Mesenchymal stem cell (in vitro differentiated cells and primary cell): ENCODE data around the gene VAPB.

ENCODE experiments used
- DNase-seq: peaks from one replicate; pipeline ENCODE4 v3.0.0-alpha.2; 2013
- H2AFZ ChIP-seq: one replicate; pipeline ENCODE4 v1.6.1; 2013; ENCODE audit warnings: low read depth, mild to moderate bottlenecking, control low read depth, inconsistent platforms, low read length, moderate library complexity
- H2AK5ac ChIP-seq: 2 replicates; pipeline ENCODE4 v1.6.1; 2013; ENCODE audit warnings: low read length, moderate library complexity, mild to moderate bottlenecking, inconsistent platforms; ENCODE audit not compliant: severe bottlenecking
- H2BK120ac ChIP-seq: one replicate; pipeline ENCODE4 v1.6.1; 2013; ENCODE audit warnings: low read depth, mild to moderate bottlenecking, inconsistent platforms, low read length, moderate library complexity
- H2BK12ac ChIP-seq, 2 experiments: one replicate each; pipeline ENCODE4 v1.6.1; 2013; ENCODE audit warnings: inconsistent platforms in 2 of 2, low read length in 2 of 2, mild to moderate bottlenecking in 2 of 2, moderate library complexity in 2 of 2, control low read depth in 1 of 2
- H2BK15ac ChIP-seq: one replicate; pipeline ENCODE4 v1.6.1; 2013; ENCODE audit warnings: mild to moderate bottlenecking, low read depth, inconsistent platforms; ENCODE audit not compliant: poor library complexity, severe bottlenecking
- H2BK5ac ChIP-seq: 2 replicates; pipeline ENCODE4 v1.6.1; 2013; ENCODE audit warnings: low read depth, mild to moderate bottlenecking, low read length, control low read depth, inconsistent platforms; ENCODE audit not compliant: poor library complexity, severe bottlenecking
- H3K14ac ChIP-seq, 2 experiments: one replicate each; pipeline ENCODE4 v1.6.1; 2013; ENCODE audit warnings: inconsistent platforms in 2 of 2, low read length in 2 of 2, control low read depth in 1 of 2, mild to moderate bottlenecking in 1 of 2, moderate library complexity in 1 of 2
- H3K18ac ChIP-seq, 2 experiments: one replicate each; pipeline ENCODE4 v1.6.1; 2013; ENCODE audit warnings: inconsistent platforms in 2 of 2, low read length in 2 of 2, control low read depth in 1 of 2, low read depth in 1 of 2, mild to moderate bottlenecking in 1 of 2
- H3K23ac ChIP-seq, 2 experiments: one replicate each; pipeline ENCODE4 v1.6.1; 2013; ENCODE audit warnings: inconsistent platforms in 2 of 2, low read length in 2 of 2, mild to moderate bottlenecking in 2 of 2, moderate library complexity in 2 of 2, control low read depth in 1 of 2
- H3K27ac ChIP-seq: 2 replicates; pipeline ENCODE4 v1.5.1; 2013; ENCODE audit warnings: mild to moderate bottlenecking, moderate library complexity, low read length, control low read depth, inconsistent platforms; ENCODE audit not compliant: poor library complexity, severe bottlenecking
- H3K27me3 ChIP-seq, 2 experiments: 2 replicates each; pipeline versions ENCODE4 v1.6.1 to v1.7.0; 2013; ENCODE audit warnings: low read length in 2 of 2, mild to moderate bottlenecking in 2 of 2, moderate library complexity in 2 of 2, control low read depth in 1 of 2, inconsistent platforms in 1 of 2; ENCODE audit not compliant: control insufficient read depth in 1 of 2, insufficient read depth in 1 of 2
- H3K36me3 ChIP-seq, 2 experiments: 2 replicates each; pipeline versions ENCODE4 v1.6.1 to v1.7.0; 2013; ENCODE audit warnings: low read length in 2 of 2, control low read depth in 1 of 2, inconsistent platforms in 1 of 2, low read depth in 1 of 2, mild to moderate bottlenecking in 1 of 2; ENCODE audit not compliant: insufficient read depth in 2 of 2, control insufficient read depth in 1 of 2
- H3K4ac ChIP-seq, 2 experiments: one replicate each; pipeline ENCODE4 v1.6.1; 2013; ENCODE audit warnings: inconsistent platforms in 2 of 2, low read length in 2 of 2, mild to moderate bottlenecking in 2 of 2, moderate library complexity in 2 of 2, control low read depth in 1 of 2, low read depth in 1 of 2
- H3K4me1 ChIP-seq: 2 replicates; pipeline ENCODE4 v1.6.1; 2013; ENCODE audit warnings: low read depth, low read length, control low read depth; ENCODE audit not compliant: control insufficient read depth, insufficient read depth
- H3K4me2 ChIP-seq: 2 replicates; pipeline ENCODE4 v1.6.1; 2013; ENCODE audit warnings: low read length, mild to moderate bottlenecking, inconsistent platforms; ENCODE audit not compliant: poor library complexity, severe bottlenecking
- H3K4me3 ChIP-seq, 2 experiments: 2 replicates each; pipeline versions ENCODE4 v1.5.1 to v1.7.0; 2013; ENCODE audit warnings: low read length in 2 of 2, mild to moderate bottlenecking in 2 of 2, control low read depth in 1 of 2, low read depth in 1 of 2; ENCODE audit not compliant: insufficient read depth in 1 of 2
- H3K79me1 ChIP-seq: replicated peaks from 2 replicates; pipeline ENCODE4 v1.6.1; 2013; ENCODE audit warnings: mild to moderate bottlenecking, control low read depth, low read length, inconsistent platforms; ENCODE audit not compliant: poor library complexity, severe bottlenecking
- H3K9ac ChIP-seq: 2 replicates; pipeline ENCODE4 v1.7.0; 2013; ENCODE audit warnings: mild to moderate bottlenecking, low read length, moderate library complexity
- H3K9me3 ChIP-seq: 2 replicates; pipeline ENCODE4 v1.7.0; 2013; ENCODE audit warnings: mild to moderate bottlenecking, low read length; ENCODE audit not compliant: control insufficient read depth
- H4K8ac ChIP-seq: one replicate; pipeline ENCODE4 v1.6.1; 2013; ENCODE audit warnings: inconsistent platforms, mild to moderate bottlenecking, low read length, moderate library complexity
- H4K91ac ChIP-seq: one replicate; pipeline ENCODE4 v1.6.1; 2013; ENCODE audit warnings: mild to moderate bottlenecking, low read length, inconsistent platforms
- WGBS: methylation state at CpG from one replicate; pipeline ENCODE4 v1.1.7; 2013; ENCODE audit warnings: mixed read lengths; 5-methylcytosine and 5-hydroxymethylcytosine counted together

The VAPB gene

DNA sequence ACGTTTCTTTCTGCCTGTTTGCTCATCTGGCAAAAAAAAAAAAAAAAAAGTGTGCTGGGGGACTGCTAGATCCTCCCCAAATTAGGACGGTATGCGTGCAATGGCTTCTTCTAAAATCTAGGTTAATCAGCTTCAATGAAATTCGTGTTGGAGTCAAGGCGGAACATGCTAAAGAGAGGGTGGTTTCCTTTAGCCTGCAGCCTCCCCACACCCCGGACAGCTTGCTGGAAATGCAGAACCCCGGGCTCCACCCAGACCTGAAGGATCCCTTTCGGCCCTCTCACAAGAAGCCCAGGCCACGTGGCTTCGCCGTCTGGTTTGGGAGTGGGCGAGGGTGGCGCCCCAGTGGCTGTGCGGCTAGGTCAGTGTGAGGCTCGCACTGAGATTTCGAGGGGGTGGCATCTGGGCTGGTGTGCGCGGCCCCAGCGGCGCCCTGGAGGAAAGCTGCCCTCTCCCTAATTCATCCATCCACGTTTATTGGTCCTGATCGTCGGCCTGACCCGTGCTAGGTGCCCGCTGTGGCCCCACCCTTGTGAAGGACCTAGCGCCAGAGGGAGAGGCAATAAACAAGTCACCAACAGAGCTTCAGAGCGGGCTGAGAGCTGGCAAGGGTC lies 77.2 kb downstream of the VAPB start:
- H3K9me3 ChIP-seq, result no peaks in the 10 kb centered on the region
- H2AFZ ChIP-seq, result no peak overlapping the region
- H3K27me3 ChIP-seq, result no peaks in the 10 kb centered on the region
- no peak overlapping the region for H3K4ac ChIP-seq
- H2BK15ac ChIP-seq, result no peak overlapping the region
- peaks cover 7% of the 10 kb centered on the region for H3K4me1 ChIP-seq
- H3K36me3 ChIP-seq, result peaks cover 0 to 7% of the 10 kb centered on the region in 2 experiments
- H3K23ac ChIP-seq, result no peak overlapping the region
- WGBS, result 96% methylated on average over 23 of the region's 27 CpGs
- no peaks in the 10 kb centered on the region for H3K79me1 ChIP-seq
- DNase-seq, result no peak
- no peak overlapping the region for H4K91ac ChIP-seq
- H2BK5ac ChIP-seq, result no peak overlapping the region
- no peak overlapping the region for H3K14ac ChIP-seq
- H3K4me3 ChIP-seq, result no peak overlapping the region
- H3K9ac ChIP-seq, result no peak overlapping the region
- no peak overlapping the region for H2BK12ac ChIP-seq
- H2AK5ac ChIP-seq, result no peak overlapping the region
- no peak overlapping the region for H3K4me2 ChIP-seq
- H3K27ac ChIP-seq, result no peak overlapping the region
- no peak overlapping the region for H3K18ac ChIP-seq
- H4K8ac ChIP-seq, result no peak overlapping the region
- no peak overlapping the region for H2BK120ac ChIP-seq

DNA sequence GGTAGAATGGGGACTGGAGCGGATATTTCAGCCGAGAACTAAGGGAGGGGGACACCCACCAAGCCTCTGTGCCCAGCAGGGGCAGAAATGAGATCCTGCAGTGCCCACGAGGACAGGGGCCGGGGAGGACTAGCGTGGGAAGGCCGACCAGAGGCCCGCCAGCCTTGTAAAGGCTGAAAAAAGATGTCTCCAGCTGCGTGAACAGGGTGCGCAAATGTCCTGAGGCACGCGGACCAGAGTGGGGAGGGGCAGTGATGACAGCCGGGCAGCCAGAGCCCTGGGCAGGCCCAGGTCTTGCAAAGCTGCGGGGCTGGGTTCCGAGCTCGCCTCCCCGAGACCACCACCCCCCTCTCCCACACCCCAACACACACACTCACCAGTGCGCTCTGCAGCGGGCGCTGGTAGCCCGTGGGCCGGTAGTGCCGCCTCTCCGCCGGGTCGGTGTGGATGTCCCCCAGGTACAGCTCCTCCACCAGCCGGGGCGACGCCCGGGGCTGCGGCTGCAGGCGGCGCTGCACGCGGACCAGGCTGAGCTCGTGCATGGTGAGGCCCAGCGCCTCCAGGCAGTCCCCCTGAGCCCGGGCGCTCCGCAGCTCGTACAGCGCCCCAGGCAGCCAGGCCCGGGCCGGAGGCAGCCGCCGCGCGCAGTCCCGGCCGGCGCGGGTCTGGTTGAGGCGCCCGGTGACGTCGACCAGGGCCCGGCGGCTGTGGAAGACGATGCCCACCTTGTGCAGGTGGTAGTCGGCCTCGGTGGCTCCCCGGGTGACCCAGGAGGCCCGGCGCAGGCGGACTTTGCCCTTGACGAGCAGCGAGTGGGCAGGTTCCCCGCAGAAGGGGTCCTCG lies 77.9 kb downstream of the VAPB start:
- Histone ChIP-seq H3K23ac (no peak overlapping the region), H2BK12ac (no peak overlapping the region), H2AK5ac (no peak overlapping the region), H2BK120ac (no peak overlapping the region), H3K4ac (no peak overlapping the region), H3K14ac (no peak overlapping the region), H3K36me3 (peaks cover 0 to 3% of the 10 kb centered on the region in 2 experiments), H3K79me1 (no peaks in the 10 kb centered on the region), H3K4me1 (peaks cover 2% of the 10 kb centered on the region), H3K9ac (no peak overlapping the region), H2BK15ac (no peak overlapping the region), H2AFZ (no peak overlapping the region), H3K4me3 (no peak overlapping the region), H2BK5ac (no peak overlapping the region), H3K4me2 (no peak overlapping the region), H4K91ac (no peak overlapping the region), H4K8ac (no peak overlapping the region), H3K18ac (no peak overlapping the region), H3K27me3 (no peaks in the 10 kb centered on the region), H3K27ac (no peak overlapping the region), H3K9me3 (no peaks in the 10 kb centered on the region)
- DNase-seq, result no peak
- 93% methylated on average over 63 of the region's 68 CpGs for WGBS

DNA sequence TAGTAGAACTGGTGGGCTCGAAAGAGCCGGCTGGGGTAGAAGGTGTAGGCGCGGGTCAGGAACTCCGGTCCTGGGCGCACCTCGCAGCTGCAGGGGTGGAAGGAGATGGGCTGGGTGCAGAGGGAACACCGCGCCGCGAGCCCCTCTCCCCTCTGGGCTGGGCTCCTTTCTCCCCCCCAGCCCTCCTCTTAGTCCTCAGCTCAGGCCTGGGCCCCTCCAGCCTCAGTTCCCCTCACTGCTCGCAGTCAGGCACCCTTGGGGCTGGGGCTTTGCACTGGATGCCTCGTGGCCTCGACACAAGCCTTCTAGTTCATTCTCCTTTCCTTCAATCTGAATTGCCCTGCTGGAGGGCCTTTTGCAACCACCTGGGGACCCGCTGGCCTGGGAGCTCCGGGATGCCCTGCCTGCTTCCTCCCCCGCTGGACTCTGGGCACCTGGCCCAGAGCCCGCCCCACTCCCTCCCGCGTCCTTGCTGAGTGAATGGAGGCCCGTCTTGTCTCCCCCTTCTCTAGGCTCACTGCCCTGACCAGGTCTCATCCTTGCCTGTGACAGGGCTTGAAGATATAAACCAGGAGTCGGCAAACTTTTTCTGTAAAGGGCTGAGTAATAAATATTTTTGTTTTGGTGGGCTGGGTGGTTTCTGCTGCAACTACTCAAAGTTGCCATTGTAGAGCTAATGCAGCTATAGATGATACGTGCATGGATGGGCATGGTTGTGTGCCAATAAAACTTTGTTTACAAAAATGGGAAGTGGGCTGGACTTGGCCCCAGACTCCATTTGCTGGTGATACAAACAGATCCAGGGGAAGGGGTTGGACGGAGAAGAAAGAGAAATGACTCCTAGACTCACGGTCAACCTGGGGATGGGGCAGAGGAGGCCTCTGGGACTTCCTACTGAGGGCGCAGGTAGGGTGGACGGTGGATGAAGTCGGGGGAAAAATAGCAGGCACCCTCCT lies 78.8 kb downstream of the VAPB start:
- Histone ChIP-seq H4K8ac (no peak overlapping the region), H3K4me3 (no peak overlapping the region), H3K18ac (no peak overlapping the region), H3K4me1 (no peaks in the 10 kb centered on the region), H2BK12ac (no peak overlapping the region), H3K79me1 (no peaks in the 10 kb centered on the region), H3K9ac (no peak overlapping the region), H2BK120ac (no peak overlapping the region), H2AFZ (no peak overlapping the region), H3K36me3 (peaks cover 0 to 3% of the 10 kb centered on the region in 2 experiments), H2BK15ac (no peak overlapping the region), H3K27me3 (peaks cover 0 to 3% of the 10 kb centered on the region in 2 experiments), H3K4ac (no peak overlapping the region), H3K23ac (no peak overlapping the region), H3K4me2 (no peak overlapping the region), H3K27ac (no peak overlapping the region), H2BK5ac (no peak overlapping the region), H3K9me3 (no peaks in the 10 kb centered on the region), H4K91ac (no peak overlapping the region), H3K14ac (no peak overlapping the region), H2AK5ac (no peak overlapping the region)
- no peak for DNase-seq
- 86% methylated on average over 19 of the region's 28 CpGs for WGBS
